Measurements from ENCODE around the gene RDX.

DNA sequence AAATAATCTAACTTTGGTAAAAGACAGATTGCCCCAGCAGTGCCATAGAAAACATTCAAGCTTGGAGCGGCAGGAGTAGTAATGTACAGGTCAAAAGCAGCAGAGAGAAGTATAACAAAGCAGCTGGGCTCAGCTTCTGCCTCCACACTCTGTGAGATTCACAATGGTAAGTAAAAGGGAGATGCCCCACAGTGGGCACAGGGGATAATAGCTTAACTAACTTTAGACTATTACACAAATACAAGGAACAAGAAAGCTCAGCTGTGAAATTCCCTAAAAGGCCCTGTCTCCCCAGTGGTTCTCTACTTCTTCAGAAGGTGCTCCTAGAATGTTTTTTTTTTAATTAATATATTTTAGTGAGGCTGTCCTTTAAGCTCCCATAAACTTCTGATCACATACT is 28.0 kb downstream of the RDX start:
- TF ChIP-seq, protein P1, sequence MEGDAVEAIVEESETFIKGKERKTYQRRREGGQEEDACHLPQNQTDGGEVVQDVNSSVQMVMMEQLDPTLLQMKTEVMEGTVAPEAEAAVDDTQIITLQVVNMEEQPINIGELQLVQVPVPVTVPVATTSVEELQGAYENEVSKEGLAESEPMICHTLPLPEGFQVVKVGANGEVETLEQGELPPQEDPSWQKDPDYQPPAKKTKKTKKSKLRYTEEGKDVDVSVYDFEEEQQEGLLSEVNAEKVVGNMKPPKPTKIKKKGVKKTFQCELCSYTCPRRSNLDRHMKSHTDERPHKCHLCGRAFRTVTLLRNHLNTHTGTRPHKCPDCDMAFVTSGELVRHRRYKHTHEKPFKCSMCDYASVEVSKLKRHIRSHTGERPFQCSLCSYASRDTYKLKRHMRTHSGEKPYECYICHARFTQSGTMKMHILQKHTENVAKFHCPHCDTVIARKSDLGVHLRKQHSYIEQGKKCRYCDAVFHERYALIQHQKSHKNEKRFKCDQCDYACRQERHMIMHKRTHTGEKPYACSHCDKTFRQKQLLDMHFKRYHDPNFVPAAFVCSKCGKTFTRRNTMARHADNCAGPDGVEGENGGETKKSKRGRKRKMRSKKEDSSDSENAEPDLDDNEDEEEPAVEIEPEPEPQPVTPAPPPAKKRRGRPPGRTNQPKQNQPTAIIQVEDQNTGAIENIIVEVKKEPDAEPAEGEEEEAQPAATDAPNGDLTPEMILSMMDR (conservative IDR thresholded peaks at IDR 0.05 in 1 of 2, IDR thresholded peaks at IDR 0.05 in 1 of 2; ENCODE audit: low read depth in 1 of 2, low read length in 2 of 2) = no peak
- TF ChIP-seq EZH2 (IDR thresholded peaks at IDR 0.05; ENCODE audit: low read length, missing control alignments) = no peak

Measured in fibroblast of lung (primary cell).